Fibroblast of the aortic adventitia (primary cell): ENCODE results near the gene RPA1. TPM values are rescaled to one million over a fixed set of nuclear protein-coding genes. Genes with fewer than 3 reads are reported as not detected.

Source experiments
- DNase-seq: peaks from one replicate; pipeline ENCODE4 v3.0.0-alpha.2; 2010; ENCODE audit warnings: low read depth
- H3K4me3 ChIP-seq: 2 replicates; pipeline ENCODE4 v1.5.1; 2011; ENCODE audit warnings: low read depth, mild to moderate bottlenecking, control low read depth, low read length, moderate library complexity
- CTCF ChIP-seq: IDR thresholded peaks from 2 replicates; pipeline ENCODE4 v1.5.1; 2011; ENCODE audit warnings: mild to moderate bottlenecking, low read length, control low read depth, inconsistent platforms; ENCODE audit not compliant: insufficient read depth
- total RNA-seq: library from RNA; depleted of rRNA; stranded (reverse); fragments of >200 nt; gene quantifications from 2 replicates; pipeline ENCODE4 v1.2.3, GENCODE V29; 2012; ENCODE audit warnings: low replicate concordance

Gene RPA1
- total RNA-seq, 1 donor = 41.2 TPM

DNA sequence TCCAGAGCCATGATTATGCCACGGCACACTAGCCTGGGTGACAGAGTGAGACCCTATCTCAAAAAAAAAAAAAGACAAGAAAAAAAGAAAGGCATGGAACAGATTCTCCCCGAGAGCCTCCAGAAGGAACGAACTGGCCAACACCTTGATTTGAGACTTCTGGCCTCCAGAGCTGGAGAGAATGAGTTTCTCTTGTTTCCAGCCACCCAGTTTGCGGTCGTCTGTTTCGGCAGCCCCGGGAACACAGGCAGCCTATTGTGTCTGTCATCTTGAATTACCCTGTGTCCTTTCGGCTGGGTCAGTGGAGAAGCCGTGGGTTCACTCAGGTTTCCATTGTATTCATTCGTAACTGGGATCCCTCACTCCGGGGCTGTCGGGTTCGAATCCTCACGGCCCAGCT, 83.9 kb downstream of the RPA1 start:
- DNase-seq = no peak
- no peak for TF ChIP-seq CTCF
- no peak overlapping the region for H3K4me3 ChIP-seq

DNA sequence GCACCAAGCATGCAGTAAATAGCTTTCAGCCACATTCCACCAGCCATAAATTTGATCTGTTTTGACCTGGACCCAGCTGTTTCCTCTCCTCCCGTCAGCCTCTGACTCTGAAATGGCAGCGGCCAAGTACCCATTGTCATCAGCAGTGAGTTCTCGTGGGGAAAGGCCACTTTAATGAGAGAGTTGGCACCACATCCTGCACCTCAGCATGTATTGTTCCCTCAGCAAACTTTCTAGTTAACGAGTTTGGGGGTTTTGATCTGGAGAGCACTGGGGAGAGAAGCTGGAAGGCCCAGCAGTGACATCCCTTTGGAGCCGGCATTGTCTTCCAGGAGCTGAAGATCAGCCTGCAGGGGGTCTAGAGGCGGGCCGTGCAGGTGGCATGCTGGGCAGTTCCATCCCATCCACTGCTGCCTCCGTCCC, 84.9 kb downstream of the RPA1 start:
- no peak for DNase-seq
- no peak overlapping the region for H3K4me3 ChIP-seq
- no peak for TF ChIP-seq CTCF

DNA sequence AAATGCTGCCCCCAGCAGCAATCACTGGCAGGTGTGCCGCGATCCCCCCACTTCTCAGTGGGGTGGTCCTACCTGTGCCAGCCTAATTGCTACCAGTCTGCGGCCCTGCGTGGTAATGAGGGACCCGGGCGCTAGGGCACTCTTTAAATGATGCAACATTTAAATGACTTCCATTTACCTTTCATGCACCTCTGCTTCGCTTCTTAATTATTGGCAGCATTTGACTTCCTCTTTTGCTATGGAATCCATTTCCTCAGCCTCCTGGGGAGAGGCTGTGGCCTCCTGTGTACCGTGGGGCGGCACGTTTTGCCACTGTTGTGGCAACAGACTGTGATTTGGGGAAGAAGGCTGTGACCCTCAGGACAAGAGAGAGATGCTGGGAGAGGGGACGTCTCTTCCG, 86.1 kb downstream of the RPA1 start:
- H3K4me3 ChIP-seq = no peak overlapping the region
- no peak for DNase-seq
- TF ChIP-seq CTCF = no peak

DNA sequence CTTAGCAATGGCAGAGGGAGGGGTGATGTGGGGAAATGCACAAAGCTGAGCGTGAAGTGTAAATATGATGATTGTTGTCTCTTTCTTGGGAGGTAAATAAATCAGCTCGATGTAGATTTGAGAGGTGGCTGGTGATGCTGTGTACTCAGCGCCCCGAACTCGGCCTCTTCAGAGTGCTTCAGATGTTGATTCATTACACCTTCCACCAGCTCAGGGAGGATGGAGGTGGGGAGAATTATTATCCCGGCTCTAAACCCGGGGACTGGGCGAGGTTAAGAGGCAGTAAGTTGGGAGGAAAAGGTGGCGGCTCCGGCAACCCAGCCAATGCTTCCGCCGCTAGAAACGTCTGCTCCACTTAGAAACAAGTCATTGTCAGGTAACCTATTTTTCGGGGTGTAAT, 86.5 kb downstream of the RPA1 start:
- no peak for TF ChIP-seq CTCF
- no peak for DNase-seq
- no peak overlapping the region for H3K4me3 ChIP-seq

GRCh38 chr17:1916963-1917715, 87.3 kb downstream of the RPA1 start:
- no peak for TF ChIP-seq CTCF
- DNase-seq = no peak
- no peak overlapping the region for H3K4me3 ChIP-seq

GRCh38 chr17:1918346-1919162, 88.7 kb downstream of the RPA1 start:
- no peak for TF ChIP-seq CTCF
- no peak for DNase-seq
- H3K4me3 ChIP-seq = no peak overlapping the region
